GM21619 (cell line): ENCODE measurements around the gene MYLIP.
A peak's percentile ranks its signal among the peaks of the same experiment; 100 is the strongest.

Source experiments
- ATAC-seq: cut with Tn5 transposase; IDR thresholded peaks from one replicate; pipeline ENCODE4 v1.9.1; 2021; ENCODE audit not compliant: unreplicated experiment

Gene MYLIP

DNA sequence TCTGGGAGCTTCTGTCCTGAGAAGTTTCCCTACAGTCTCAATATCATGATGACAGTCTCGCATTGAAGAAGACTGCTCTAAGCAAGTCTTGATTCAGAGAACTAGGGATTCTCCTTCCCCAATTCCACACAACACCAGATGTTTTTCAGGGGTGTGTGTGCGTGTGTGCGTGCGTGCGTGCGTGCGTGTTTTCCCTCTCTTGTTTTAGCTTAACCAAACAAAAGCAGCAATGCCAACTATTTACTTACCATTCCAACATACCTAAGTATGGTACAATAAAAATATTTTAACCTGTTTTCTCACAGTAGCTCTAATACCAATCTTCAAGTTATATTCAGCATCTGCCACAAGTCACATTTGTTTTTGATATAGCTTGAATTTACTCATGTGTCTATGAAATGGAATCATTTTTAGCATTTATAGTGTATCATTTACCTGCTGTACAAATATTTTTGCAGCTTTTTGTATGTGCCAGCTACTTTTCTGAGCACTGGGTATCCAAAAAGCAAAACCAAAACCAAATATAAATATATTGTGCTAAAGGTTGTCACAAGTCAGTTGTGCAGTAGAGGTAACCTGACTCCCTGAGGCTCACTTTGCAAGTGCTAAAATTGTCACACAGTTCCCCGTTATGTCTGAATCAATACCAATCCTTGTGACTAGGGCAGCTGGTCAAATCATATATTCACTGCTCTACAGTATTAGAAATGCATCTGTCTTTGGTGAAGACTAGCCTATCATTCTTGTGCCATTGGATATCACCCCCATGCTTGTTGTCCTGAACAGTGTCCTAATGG lies 21.7 kb upstream of the MYLIP start:
- no peak for ATAC-seq

DNA sequence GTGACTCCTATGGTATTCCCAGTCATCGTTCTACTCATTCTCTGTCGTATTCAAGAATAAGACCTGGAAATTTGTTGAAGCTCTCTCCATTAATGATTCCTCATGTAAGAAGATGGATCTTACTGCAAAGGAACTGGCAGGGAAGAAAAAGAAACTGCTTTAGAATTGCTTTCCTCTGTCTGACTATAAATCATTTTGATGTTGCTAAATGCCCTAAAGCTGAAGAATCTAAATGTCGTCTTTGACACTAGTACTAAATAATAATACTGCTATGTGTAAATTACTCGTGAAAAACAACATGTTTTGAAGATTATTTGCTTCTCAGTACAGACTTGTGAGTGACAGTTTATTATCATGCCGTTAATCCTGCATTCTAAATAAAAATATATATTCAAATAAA lies 20.5 kb upstream of the MYLIP start:
- no peak for ATAC-seq

DNA sequence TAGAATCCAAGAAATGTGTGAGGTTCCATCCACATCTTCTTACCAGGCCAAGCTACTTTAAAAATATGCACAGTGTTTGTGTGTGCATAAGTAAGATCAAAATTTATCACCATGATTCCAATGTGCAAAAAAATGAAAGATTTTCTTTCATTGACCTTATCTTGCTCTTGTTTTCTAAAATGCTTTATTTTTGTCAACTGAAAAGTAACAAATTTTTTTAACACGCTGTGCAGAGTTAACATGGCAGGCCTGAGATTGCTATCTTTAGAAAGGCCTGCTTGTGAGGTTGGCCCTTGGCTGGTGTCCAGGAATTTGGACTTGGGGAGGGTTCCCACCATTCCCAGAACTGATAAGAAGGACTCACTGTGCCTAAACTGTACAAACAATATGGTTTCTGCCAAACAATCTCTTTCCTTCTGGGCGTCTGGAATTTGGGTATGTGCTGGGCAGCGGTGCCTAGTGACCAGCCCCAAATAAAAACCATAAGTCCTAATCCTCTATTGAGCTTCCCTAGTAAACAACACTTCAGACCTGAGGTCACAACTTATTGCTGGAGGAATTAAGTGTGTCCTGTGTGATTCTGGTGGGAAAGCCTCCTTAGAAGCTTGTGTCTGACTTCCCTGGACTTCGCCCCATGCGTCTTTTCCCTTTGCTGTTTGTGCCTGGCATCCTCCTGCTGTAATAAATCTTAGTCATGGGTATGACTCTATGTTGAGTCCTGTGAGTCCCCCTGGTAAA lies 19.8 kb upstream of the MYLIP start:
- ATAC-seq, result no peak

DNA sequence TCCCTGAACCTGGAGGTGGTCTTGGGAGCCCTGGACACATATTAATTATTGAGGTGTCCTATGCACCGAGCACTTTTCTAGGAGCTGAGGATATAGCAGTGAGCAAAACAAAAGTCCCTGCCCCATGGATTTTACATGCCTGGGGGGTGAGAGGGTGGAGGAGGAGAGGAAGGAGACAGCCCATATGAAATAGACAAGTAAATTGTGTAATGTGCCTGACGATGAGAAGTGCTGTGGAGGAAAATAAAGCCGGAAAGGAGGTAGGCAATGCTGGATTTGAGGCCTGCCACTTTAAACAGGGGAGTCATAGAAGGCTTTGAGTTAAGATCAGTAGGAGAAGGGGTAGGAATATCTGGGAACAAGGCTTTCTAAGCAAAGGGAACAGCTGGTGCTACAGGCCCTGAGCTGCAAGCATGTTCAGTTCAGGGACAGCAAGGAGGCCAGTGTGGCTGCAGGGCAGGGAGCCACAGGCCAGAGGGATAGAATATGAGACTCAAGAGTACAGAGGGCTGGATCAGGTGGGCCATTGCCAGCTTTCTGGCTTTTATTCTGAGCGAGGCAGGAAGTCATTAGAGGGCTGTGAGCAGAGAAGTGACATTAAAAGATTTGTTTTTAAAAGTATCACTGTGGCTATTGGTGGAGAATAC lies 19.1 kb upstream of the MYLIP start:
- ATAC-seq, result no peak

DNA sequence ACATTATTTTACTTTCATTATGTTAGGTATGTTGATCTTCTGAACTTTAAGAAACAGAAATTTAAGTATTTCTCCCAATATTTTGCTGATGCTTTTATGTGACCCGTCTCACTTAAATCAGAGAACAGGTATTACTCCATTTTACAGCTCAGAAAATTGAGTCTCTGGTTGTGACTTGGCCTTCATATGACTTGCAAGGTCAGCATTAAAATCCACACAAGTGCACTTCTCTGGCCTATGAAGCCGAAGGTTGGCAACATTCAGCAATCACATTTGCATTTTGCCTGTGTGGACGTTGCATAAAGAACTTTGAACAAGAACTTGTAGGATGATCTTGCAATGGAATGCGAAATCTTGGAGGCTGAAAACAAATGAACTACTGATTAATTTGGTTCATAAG lies 10.1 kb upstream of the MYLIP start:
- no peak for ATAC-seq

DNA sequence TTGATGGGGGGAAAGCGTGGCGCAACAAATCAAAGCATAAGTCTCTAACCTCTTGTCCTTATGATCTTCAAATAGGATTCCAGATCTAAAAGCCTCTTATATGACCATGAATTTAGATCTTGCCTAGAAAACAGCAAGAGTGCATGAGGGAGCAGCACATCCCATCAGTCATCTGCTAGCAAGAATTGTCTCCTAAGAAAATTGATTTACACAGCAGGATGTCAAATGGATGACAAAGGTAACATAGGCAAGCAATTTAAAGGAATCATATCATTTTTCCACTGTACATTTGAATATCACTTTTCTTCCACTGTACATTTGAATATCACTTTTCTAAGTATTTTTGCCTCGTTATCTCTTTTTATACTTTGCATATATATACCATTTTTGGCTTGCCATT lies 7.5 kb upstream of the MYLIP start:
- no peak for ATAC-seq

DNA sequence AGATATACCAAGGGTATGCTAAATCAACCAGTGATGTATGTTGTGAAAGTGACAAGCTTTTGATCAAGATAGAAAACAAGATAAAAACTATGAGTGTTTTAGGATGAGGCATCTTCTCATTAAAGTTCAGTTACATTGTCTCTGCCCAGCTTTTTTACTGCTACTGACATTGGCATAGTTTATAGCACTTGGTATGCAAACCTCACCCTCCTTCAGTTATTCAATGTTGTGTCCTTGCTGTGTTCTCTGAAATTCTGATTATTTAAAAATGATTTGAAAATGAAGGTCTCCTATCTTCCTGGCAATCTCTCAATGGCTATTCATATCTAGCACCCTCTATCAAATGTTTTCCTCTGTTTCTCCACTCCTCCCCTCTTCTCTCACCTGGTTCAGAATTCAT lies 6.7 kb upstream of the MYLIP start:
- no peak for ATAC-seq

DNA sequence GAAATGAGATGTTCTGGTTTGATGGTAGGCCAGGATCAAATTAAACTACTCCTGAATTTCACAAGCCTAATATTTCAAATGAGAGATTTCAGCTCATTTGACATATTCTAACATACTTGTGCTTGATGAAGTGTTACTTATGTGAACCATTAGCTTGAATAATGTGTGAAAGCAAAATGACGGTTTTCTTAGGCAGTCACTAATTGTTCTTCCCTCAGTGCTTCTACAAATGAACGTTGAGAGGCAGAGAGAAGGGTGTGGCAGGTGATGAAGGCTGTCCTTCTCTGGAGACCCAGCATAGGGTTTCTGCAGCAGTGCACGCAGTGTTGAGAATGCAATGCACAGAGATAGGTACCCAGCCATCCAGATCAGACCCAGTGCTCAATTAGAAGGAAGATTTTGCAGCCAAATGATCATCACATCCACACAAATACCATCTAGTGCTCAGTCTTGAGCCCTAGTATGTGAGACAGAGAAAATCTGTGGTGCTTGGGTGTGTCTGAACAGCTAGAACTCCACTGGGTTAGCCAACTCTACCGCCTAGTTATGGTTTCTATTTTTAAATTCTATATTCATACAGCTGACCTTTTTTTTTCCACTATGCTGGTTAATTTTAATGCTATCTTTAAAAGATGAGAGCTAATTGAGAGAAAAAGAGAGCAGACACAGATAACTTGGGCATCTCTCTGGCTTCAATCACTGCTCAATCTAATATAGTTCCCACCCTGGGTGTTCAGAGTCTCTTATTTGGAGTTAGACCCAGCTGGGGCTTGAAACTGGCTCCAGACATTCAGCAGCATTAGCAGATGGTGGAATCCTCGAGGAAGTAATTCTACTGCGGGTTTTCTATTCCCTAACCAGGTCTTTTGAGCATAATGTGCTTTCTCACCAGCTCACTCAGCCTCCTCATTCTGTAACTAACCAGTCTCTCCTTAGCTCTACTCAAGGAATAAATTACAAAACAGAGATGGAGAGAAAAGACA lies 4.4 kb upstream of the MYLIP start:
- ATAC-seq, result no peak

DNA sequence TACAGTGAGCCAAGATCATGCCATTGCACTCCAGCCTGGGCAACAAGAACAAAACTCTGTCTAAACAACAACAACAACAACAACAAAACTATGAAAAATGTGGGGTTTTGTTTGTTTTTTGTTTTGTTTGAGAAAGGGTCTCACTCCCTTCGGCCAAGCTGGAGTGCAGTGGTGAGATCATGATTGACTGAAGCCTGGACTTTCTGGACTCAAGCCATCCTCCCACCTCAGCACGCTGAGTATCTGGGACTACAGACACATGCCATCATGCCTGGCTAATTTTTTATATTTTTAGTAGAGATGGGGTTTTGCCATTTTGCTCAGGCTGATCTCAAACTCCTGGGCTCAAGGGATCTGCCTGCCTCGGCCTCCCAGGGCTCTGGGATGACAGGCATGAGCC lies 2.8 kb upstream of the MYLIP start:
- ATAC-seq, result no peak

DNA sequence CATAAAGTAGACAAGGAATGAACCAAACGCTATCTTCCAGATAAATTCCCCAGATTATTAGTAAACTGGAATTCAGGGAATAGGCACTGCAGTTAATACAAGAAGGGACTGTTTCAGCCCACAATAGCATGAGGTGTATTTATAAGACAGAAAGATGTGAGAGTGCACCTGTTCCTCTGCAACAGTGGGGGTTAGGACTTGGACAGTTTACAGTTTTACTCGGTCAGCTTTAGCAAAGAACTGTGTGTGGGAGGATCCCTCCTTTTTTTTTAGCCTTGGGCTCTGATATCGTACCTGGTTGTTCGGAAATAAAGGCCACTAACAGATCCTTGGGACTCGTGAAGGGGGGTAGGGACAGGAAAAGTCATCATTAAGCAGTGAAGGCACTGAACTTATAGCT lies 2.0 kb upstream of the MYLIP start:
- no peak for ATAC-seq

DNA sequence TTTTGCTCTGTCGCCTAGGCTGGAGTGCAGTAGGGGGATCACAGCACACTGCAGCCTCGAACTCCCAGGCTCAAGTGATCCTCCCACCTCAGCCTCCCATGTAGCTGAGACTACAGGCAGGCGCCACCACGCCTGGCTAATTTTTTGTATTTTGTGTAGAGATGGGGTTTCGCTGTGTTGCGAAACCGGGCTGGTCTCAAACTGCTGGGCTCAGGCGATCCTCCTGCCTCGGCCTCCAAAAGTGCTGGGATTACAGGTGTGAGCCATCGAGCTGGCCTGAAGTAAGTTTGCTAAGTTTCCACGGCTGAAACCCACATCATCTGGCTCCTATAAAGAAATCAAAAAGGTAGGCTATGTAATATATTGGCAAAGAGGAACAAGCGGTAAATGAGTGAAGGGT lies 1.4 kb upstream of the MYLIP start:
- no peak for ATAC-seq

DNA sequence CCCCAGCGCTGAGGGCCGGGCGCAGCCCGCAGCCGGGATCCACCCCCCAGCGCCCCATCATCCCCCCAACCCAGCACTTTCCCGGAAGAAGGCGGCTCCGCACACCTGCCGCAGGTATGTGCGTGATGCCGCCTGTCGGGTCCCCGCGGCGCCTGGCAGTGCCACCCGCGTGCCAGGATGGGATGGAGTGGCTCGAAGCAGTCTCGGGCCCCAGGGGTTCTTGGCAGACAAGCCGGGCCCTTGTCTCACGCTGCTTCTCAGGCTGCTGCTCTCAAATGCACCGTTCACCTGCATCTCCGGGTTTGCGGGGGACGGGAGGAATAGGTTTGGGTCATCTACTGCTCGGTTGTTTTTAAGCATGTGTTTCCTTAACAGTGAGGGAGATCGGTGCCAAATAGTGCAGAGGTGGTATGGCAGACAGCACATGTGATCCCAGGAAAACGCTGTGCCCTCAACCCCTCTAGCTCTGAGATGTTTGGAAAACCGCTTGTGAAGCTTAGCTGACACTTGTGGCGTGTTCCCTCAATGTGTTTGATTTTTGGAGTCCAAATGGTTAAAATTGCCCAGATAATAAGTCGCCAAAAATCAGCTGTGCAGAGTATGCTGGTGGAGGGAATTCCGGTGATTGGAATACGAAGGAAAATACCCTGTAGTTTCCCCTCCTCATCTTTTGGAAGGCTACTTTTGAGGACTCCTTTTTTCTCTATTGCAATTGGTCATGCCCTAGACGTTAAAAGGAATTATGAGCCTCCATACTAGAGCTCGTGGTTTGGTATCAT lies 926 bp downstream of the MYLIP start:
- no peak for ATAC-seq

DNA sequence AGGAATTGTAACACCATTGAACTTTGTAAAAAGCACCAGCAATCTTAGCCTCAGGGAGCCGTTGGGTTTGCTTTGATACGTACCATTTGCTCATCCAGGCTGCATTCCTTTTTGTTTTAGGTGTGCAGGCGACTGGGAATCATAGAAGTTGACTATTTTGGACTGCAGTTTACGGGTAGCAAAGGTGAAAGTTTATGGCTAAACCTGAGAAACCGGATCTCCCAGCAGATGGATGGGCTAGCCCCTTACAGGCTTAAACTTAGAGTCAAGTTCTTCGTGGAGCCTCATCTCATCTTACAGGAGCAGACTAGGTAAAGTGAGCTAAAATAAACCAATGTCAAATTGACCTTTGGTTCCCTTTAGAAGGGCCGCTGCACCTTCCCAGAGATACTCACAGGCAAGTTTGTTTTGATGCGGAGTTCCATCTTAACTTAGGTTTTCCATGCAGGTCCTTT lies 1.6 kb downstream of the MYLIP start:
- no peak for ATAC-seq

DNA sequence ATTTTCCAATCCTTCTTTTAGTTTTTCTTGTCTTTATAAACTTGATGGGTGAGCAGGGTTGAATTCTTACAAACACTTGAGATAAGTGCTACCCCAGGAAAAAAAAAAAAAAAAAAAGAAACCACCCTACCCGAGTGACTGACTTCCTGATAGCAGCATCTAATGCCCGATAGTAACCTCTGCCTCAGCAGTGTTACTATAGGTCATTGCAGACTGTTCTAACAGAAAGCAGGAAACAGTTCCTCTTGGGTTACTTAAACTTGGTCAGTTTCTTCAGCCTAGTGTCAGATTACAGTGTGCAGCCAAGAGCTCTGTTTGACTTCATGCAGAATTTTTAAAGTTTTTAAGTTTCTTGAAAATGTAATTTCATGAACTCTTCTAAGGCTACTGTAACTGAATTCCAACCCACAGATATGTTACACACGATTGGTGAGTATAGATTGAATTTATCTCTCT lies 2.1 kb downstream of the MYLIP start:
- ATAC-seq, result peak; percentile 65

DNA sequence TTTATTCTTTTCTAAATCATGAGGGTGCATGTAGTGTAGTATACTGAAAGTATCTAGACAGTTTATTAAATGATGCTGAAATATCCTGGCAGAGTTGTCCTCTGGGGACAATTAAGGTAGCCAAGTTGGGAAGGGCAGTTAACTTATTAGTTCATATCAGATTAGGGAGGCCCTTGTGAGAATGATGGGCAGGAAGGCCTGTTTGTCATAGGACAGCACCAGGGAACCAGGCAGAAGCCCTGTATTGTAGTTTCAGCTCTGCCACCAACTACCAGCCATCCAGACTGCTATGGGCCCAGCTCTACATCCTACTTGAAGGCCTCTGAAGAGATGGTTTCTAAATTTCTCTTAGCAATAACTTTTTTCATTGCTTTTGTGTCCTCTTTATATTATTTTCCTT lies 4.0 kb downstream of the MYLIP start:
- ATAC-seq, result no peak

DNA sequence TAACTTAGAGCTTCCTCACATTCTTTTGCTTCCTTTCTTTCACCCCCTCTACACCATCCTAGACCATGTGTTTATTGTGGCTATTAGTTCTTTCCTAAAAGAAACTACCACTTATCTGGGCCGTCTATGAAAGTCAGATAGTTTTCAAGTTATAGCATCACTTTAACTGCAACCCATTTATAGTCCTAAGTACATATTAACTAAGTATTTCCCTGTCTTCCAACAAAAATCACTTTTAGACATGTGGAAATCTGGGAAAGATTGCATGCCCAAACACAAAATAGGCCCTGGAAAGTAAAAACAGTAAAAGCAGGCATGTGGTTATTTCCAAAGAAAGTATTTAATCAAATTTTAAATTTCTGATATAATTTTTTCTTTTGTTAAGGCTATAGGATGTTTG lies 5.5 kb downstream of the MYLIP start:
- no peak for ATAC-seq

DNA sequence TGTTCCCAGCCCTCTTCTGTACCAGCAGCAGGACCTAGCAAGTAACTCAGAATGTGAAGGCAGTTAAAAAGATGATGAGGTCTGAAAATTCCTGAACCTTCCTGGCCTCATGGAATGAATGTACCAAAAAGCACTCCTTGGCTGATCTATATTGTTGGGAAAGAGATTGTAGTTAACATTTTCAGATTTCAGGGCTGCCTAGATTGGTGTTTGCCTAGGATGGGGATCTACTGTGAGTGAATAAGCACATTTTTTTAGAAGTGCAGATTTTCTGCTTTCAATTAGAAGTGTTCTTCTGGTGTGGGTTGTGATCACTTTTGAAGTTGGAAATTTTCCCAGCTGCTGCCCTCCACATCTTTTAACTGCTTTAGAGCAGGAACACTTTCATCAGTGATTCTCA lies 6.2 kb downstream of the MYLIP start:
- ATAC-seq, result no peak

DNA sequence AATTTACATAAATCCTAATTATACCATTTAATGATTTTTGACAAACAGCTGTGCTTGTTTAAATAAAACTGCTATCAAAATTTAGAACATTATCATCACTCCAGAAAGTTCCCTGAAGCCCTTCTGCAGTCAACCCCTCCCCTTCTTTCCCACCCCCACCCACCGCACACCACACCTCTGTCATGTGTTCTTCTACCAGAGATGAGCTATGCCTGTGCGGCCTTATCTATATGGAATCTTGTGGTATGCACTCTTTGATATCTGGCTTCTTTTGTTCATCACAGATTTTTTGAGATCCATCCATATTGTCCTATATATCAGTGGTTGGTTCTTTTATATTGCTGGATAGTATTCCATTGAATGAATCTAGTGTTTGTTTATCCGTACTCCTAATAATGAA lies 7.2 kb downstream of the MYLIP start:
- ATAC-seq, result no peak

DNA sequence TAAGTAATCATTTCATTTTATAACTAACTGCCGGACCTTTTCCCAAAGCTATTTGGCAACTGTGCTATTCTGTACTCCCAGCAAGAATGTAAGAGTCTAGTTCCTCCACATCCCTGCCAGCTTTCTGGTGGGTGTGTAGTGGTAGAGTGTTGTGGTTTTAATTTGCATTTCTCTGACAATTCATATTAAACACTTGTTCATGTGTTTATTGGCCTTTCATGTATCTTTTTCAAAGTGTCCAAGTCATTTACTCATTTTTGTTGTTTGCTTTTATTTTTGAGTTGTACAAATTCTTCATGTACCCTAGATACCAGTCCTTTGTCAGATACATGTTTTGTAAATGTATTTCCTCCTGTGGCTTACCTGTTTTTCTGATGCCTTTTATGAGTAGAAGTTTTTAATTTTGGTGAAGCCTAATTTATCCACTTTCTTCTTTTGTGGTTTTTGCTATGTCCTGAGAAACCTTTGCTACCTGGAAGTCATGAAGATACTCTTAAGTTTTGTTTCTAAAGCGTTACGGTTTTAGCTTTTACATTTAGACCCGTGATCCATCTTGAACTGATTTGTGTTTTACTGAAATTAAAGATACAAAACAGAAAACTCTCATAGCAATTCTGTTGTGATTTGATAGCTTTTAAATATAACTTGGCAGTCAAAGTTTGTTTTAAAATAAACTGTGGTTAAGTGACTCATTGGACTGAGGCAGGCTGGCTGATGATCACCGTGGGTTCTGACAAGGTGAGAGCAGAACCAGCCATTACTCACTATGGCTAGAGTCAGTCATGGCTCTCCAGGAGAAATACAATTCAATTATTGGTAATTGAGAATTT lies 8.0 kb downstream of the MYLIP start:
- ATAC-seq, result peak; percentile 43
